DND-41 (cell line): Measurements from ENCODE around the gene TMEM132D.

ENCODE experiments used
- ATAC-seq: fragments of 200-7000 bp; cut with Tn5 transposase; 3 replicates; pipeline ENCODE4 v1.9.1; 2021; ENCODE audit warnings: low read depth; ENCODE audit not compliant: insufficient read depth
- DNase-seq: peaks from one replicate; pipeline ENCODE4 v3.0.0-alpha.2; 2020
- H2AFZ ChIP-seq: 2 replicates; pipeline ENCODE4 v1.6.0; 2012; ENCODE audit warnings: low read depth, low read length
- H3K27ac ChIP-seq: 2 replicates; pipeline ENCODE4 v1.5.1; 2012; ENCODE audit warnings: low read length, inconsistent platforms
- H3K27me3 ChIP-seq: fragments of 200-600 bp; sonication (generic); 2 replicates; pipeline ENCODE4 v1.6.0; 2012; ENCODE audit warnings: low read length, mild to moderate bottlenecking, inconsistent platforms; ENCODE audit not compliant: insufficient read depth, poor library complexity
- H3K36me3 ChIP-seq: 2 replicates; pipeline ENCODE4 v1.5.1; 2012; ENCODE audit warnings: low read length, inconsistent platforms; ENCODE audit not compliant: insufficient read depth
- H3K4me1 ChIP-seq: 2 replicates; pipeline ENCODE4 v1.5.1; 2012; ENCODE audit warnings: mild to moderate bottlenecking, low read length; ENCODE audit not compliant: insufficient read depth
- H3K4me2 ChIP-seq: 2 replicates; pipeline ENCODE4 v1.6.0; 2012; ENCODE audit warnings: mild to moderate bottlenecking, moderate library complexity, low read length, inconsistent platforms; ENCODE audit not compliant: insufficient read depth
- H3K4me3 ChIP-seq, 2 experiments: fragments of 200-600 bp in 1 of 2; shearing (Covaris generic) in 1 of 2; 2 replicates each; pipeline ENCODE4 v1.5.1; 2012 to 2016; ENCODE audit warnings: inconsistent platforms in 2 of 2, low read length in 2 of 2, mild to moderate bottlenecking in 2 of 2, low read depth in 1 of 2, moderate library complexity in 1 of 2
- H3K79me2 ChIP-seq: 2 replicates; pipeline ENCODE4 v1.6.0; 2012; ENCODE audit warnings: low read length, inconsistent platforms; ENCODE audit not compliant: insufficient read depth
- H3K9ac ChIP-seq: 2 replicates; pipeline ENCODE4 v1.6.0; 2012; ENCODE audit warnings: low read depth, mild to moderate bottlenecking, inconsistent platforms, low read length, moderate library complexity
- H3K9me3 ChIP-seq: 2 replicates; pipeline ENCODE4 v1.5.1; 2012; ENCODE audit warnings: low read length, moderate library complexity, mild to moderate bottlenecking, inconsistent platforms; ENCODE audit not compliant: insufficient read depth, severe bottlenecking
- H4K20me1 ChIP-seq: 2 replicates; pipeline ENCODE4 v1.6.0; 2012; ENCODE audit warnings: low read length; ENCODE audit not compliant: insufficient read depth
- EZH2 ChIP-seq: IDR thresholded peaks from 3 replicates; pipeline ENCODE4 v1.6.1; 2012; ENCODE audit warnings: borderline replicate concordance, low read depth, mild to moderate bottlenecking, moderate library complexity, low read length, inconsistent platforms; ENCODE audit not compliant: severe bottlenecking
- TF ChIP-seq, protein P1 (sequence below): IDR thresholded peaks from 2 replicates; pipeline ENCODE4 v1.5.1; 2012; ENCODE audit warnings: borderline replicate concordance, low read length, moderate library complexity, mild to moderate bottlenecking; ENCODE audit not compliant: poor library complexity, severe bottlenecking; ENCODE audit errors: extremely low read depth

The TMEM132D gene

GRCh38 chr12:129379076-129379804, 524.6 kb downstream of the TMEM132D start:
- Histone ChIP-seq H3K4me2 (no peak overlapping the region), H2AFZ (no peak overlapping the region), H3K9me3 (peaks cover 4% of the 10 kb centered on the region), H3K79me2 (no peaks in the 10 kb centered on the region), H3K9ac (no peak overlapping the region), H3K27me3 (no peaks in the 10 kb centered on the region), H3K27ac (no peak overlapping the region), H3K36me3 (no peaks in the 10 kb centered on the region), H4K20me1 (no peaks in the 10 kb centered on the region), H3K4me1 (no peaks in the 10 kb centered on the region), H3K4me3 (no peak overlapping the region)
- no peak for ATAC-seq
- no peak for DNase-seq
- TF ChIP-seq EZH2: no peak
- TF ChIP-seq, protein P1, sequence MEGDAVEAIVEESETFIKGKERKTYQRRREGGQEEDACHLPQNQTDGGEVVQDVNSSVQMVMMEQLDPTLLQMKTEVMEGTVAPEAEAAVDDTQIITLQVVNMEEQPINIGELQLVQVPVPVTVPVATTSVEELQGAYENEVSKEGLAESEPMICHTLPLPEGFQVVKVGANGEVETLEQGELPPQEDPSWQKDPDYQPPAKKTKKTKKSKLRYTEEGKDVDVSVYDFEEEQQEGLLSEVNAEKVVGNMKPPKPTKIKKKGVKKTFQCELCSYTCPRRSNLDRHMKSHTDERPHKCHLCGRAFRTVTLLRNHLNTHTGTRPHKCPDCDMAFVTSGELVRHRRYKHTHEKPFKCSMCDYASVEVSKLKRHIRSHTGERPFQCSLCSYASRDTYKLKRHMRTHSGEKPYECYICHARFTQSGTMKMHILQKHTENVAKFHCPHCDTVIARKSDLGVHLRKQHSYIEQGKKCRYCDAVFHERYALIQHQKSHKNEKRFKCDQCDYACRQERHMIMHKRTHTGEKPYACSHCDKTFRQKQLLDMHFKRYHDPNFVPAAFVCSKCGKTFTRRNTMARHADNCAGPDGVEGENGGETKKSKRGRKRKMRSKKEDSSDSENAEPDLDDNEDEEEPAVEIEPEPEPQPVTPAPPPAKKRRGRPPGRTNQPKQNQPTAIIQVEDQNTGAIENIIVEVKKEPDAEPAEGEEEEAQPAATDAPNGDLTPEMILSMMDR: no peak

DNA sequence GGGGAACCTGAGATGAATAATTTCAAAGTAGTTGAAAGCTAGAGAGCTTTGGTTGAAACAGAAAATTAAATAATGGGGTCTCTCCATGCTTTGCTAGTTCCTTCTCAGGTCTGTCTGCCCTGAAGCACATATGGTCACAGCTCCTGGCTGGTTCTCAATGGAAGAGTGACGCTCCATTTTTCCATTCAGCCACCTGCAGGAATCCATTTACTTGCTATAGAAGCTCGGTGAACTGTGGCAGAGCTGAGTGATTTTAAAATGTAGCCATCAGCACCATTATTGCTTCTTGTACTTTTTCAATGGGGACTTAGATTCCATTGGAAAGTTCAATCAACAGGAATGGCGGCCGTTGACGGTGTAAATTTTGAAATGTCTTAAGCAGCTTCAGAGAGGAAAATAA, 525.3 kb downstream of the TMEM132D start:
- TF ChIP-seq, protein P1: no peak
- TF ChIP-seq EZH2: no peak
- H3K27me3 ChIP-seq: no peaks in the 10 kb centered on the region
- no peak overlapping the region for H3K9ac ChIP-seq
- peaks cover 4% of the 10 kb centered on the region for H3K9me3 ChIP-seq
- DNase-seq: no peak
- no peaks in the 10 kb centered on the region for H3K79me2 ChIP-seq
- H3K4me3 ChIP-seq: no peak overlapping the region
- no peak overlapping the region for H3K4me2 ChIP-seq
- H3K36me3 ChIP-seq: no peaks in the 10 kb centered on the region
- H4K20me1 ChIP-seq: no peaks in the 10 kb centered on the region
- no peak overlapping the region for H3K27ac ChIP-seq
- no peaks in the 10 kb centered on the region for H3K4me1 ChIP-seq
- no peak for ATAC-seq
- H2AFZ ChIP-seq: no peak overlapping the region

DNA sequence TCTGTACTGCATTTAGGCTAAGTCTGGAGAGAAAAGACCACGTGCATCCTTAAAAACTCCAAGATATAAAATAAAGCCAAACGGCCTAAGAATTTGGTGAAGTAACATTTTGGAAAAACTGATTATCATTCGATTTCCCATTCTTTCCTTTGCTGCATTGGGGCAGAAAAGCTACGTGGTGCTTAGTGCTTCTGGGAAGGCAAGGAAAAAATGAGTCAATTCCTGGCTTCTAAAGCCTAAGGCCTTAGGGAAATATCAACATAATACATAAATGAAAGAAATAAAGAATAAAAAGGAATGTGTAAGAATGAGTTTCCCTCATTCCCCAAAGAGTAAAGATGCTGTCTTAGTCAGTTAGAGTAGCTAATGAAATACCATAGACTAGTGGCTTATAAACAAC, 530.1 kb downstream of the TMEM132D start:
- H2AFZ ChIP-seq: no peak overlapping the region
- no peaks in the 10 kb centered on the region for H4K20me1 ChIP-seq
- no peak overlapping the region for H3K4me3 ChIP-seq
- no peak overlapping the region for H3K27ac ChIP-seq
- no peaks in the 10 kb centered on the region for H3K27me3 ChIP-seq
- no peaks in the 10 kb centered on the region for H3K79me2 ChIP-seq
- no peak for ATAC-seq
- H3K9me3 ChIP-seq: peaks cover 4% of the 10 kb centered on the region
- H3K4me2 ChIP-seq: no peak overlapping the region
- H3K9ac ChIP-seq: no peak overlapping the region
- no peak for DNase-seq
- TF ChIP-seq, protein P1: no peak
- no peak for TF ChIP-seq EZH2
- no peaks in the 10 kb centered on the region for H3K36me3 ChIP-seq
- H3K4me1 ChIP-seq: no peaks in the 10 kb centered on the region

DNA sequence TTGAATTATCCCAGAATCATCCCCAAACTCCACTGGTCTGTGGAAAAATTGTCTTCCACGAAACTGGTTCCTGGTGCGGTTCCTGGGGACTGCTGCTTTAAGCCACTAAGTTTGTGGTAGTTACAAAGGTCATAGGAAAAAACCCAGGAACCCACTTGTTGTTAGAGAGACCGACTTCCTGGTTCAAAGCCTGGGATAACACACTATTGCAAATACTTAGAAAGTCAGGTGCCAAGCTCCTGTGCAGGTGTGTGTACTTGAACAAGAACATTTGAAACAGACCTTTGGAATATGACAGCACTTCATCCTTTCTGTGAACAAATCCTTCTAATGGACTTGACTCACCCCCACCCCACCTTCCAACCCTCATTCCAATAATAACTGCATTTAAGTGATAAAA, 530.9 kb downstream of the TMEM132D start:
- H3K27ac ChIP-seq: no peak overlapping the region
- H3K9me3 ChIP-seq: peaks cover 4% of the 10 kb centered on the region
- H3K4me2 ChIP-seq: no peak overlapping the region
- no peak overlapping the region for H3K9ac ChIP-seq
- ATAC-seq (no peak), DNase-seq (no peak)
- H4K20me1 ChIP-seq: no peaks in the 10 kb centered on the region
- H3K4me3 ChIP-seq: no peak overlapping the region
- no peaks in the 10 kb centered on the region for H3K27me3 ChIP-seq
- no peaks in the 10 kb centered on the region for H3K79me2 ChIP-seq
- no peak overlapping the region for H2AFZ ChIP-seq
- TF ChIP-seq, protein P1: no peak
- TF ChIP-seq EZH2: no peak
- H3K4me1 ChIP-seq: no peaks in the 10 kb centered on the region
- H3K36me3 ChIP-seq: no peaks in the 10 kb centered on the region
